Activated T-cell treated with anti-CD3 and anti-CD28 coated beads for 24 hours (primary cell): ENCODE data around the gene DNAH17.

Experiments
- DNase-seq: peaks from one replicate; pipeline ENCODE4 v3.0.0-alpha.2; 2020; ENCODE audit warnings: low read depth

The DNAH17 gene

DNA sequence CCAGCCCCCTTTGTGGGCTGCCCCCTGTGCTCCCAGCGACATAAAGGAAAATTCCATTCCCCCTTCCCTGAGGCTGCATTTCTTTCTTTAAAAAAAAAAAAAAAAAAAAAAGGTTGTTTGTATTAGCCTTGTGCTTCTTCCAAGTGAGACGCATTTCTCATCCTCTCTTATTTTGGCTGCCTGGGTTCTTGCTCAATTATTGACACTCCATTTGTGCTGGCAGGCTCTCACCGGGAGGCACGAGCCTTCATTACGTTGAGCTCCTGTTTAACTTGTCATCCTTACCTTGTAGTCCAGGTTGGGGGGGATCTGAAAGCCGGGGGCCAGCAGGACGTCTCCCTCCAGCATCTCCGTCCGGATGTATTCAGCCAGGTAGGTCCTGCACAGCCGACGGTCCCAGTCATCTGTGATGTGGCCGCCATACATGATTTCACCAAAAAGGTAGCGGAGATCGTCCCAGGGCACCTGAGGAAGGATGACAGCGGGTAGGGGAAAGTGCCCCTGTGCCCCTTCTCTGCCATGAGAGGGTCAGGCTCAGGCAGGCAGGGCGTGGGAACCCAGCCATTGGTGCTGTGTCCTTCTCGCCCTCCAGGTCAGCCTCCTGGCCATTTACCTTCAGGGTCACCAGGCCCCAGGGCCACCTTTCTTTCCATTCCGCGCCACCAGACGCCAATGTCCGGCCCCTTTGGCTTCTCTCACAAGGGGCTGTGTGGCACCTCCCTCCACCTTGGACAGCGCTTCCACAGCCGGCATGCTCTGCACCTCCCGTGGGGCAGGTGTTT is 148.2 kb downstream of the DNAH17 start:
- DNase-seq, result no peak

DNA sequence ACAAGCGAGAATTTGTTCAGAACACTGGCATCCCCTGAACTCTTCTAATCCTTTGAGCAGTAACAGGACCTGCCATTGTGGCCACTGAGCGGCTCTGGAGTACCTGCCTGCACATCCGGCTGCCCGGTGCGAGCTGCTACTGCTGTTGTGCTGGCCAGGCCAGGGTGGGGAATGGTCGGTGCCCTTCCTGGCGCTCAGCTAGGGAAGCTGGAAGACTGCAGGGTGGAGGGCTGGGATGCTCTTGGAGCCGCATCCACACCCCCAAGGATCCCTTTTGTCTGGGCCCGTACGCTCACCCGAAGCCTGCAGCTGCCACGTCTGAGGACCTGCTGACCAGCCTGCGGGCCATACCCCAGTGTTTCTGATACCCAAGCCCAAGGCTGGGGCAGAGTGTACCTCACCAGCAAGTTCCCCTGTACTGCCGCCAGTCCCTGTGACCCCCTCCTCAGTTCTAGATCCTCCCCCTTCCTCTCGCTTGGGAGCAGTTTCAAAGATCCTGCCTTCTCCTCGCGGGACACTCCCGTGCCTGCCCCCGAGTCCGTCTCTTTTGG is 149.1 kb downstream of the DNAH17 start:
- DNase-seq, result no peak

DNA sequence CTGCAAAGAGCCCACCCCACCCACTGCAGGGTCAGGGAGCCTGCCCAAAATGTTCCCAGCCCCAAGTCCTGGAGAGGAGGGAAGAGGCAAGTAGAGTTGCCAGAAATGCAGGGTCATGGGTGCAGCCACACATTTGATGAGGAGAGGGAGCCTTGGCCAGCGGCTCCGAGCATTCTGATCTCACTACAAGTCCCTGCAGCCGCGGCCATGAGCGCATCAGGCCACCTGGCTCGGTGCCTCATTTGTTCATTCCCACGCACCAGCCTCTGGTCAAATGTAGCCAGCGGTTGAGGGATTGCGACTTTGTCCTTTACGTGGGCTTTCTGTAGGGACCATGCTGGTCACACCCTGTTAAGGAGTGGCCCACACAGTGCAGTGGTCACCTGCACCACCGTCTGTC is 150.1 kb downstream of the DNAH17 start:
- DNase-seq, result no peak

DNA sequence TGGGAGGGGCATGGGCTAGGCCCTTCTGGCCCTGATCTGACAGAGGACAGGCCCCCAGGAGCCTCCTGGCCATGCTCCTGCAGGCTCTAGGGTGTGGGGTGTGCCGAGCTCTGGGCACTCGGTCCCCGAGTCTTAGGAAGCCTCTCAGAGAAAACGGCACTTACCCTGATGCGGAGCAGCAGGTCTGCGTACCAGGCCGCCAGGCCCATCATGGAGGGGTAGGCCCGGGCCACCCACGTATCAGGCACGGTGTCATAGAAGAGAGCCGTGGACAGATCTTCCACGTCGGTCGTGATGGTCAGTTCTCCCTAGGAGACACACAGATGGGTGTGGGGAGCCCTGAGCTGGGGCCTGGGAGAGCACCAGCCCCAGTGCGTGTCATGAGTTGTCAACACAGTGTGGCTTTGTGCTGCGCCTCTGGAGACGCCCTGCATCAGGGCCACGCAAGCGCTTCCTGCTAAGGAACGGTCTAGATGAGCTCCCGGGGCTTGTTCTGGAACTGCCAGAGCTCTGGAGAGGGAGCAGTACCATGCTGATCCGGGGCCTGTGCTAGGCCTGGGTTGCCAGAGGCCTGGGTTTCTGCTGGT is 150.8 kb downstream of the DNAH17 start:
- no peak for DNase-seq

DNA sequence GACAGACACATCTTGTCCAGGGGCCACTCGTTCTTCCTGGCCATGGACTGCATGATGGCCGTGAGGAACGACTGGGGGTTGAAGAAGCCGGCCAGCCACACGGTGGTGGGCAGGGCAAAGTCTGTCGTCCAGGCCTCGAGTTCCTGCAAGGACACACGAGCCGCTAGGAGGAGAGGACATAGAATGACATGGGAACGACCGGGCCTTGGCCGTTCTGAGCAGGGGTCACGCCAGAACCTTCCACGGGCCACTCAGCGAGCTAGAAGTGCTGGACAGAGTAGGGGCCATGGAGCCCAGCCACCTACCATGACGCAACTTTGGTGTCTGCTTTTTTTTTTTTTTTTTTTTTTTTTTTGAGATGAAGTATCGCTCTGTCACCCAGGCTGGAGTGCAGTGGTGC is 151.8 kb downstream of the DNAH17 start:
- no peak for DNase-seq

GRCh38 chr17:78423961-78424675 is 153.1 kb downstream of the DNAH17 start:
- no peak for DNase-seq

DNA sequence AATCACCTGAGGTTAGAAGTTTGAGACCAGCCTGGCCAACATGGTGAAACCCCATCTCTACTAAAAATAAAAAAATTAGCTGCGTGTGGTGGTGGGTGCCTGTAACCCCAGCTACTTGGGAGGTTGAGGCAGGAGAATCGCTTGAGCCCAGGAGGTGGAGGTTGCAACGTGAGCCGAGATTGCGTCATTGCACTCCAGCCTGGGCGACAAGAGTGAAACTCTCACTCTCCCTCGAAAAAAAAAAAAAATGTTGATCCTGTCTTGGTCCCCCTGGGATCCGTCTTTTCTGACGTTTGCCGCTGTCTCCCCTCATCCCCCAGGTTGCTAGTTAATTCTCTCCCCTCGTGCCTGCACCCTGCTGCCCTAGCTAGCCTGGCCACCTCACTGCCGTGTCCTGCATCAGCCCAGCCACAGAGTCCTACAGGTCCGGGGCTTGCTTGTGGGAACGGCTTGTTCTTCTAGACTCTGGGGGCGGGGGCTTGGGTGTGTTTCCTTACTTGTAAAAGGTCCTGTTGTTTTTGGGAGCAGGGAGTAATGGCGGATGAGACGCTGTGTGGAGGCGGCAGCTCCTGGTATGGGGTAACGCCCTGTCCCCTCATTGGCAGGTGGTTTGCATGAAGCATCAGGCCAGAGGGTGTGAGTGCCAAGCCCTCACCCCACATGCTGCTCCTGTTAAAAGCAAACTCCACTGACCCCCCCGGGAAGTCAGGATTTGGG is 154.2 kb downstream of the DNAH17 start:
- no peak for DNase-seq

DNA sequence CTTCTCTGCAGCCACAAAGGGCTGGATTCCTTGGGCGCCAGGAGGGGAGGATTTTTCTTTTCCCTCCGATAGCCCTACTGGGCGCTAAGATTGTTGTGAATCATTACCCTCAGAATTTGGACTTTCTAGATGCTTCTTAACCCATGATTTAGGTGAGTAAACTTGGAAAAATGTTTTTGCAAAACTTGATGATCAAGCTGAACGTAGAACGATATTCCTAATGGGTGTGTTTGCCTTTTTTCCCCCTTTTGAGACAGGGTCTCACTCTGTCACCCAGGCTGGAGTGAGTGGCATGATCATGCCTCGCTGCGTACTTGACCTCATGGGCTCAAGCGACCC is 155.0 kb downstream of the DNAH17 start:
- DNase-seq, result no peak

GRCh38 chr17:78421534-78422266 is 155.5 kb downstream of the DNAH17 start:
- DNase-seq, result peak; percentile 58

- no peak for DNase-seq
These were observed 156.1 kb downstream of the DNAH17 start for GRCh38 chr17:78421084-78421533.

GRCh38 chr17:78419970-78420815 is 157.0 kb downstream of the DNAH17 start:
- DNase-seq, result no peak

DNA sequence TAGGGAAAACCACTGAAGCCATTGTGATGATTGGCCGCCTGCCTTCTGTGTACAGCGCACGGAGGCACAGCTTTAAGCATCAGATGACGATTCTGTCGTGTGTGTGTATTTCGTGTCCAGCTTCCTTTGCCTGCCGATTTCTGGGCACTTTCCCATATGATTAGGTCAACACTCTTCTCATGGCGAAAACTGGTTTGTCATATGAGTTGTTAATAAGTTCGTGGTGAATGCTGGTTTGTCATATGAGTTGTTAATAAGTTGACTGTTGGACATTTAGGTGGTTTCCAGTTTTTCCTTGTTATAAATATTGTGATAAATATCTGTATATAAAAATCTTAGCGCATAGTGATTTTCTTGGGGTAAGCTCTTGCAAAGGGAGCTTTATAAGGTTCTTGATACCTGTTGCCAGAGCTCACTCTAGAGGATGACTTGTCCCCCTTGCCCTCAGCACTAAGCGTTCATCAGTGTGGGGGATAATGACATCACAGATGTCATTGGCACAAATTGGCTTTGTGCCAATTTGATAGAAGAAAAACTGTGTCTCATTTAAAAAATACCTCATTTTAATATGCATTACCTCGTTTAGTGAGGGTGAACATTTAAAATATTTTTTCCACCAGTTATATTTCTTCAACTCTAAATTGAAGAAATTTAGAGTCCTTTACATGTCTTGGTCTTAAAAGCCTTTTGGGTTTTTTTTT is 158.7 kb downstream of the DNAH17 start:
- no peak for DNase-seq

- DNase-seq, result no peak
These were observed 159.7 kb downstream of the DNAH17 start for GRCh38 chr17:78417531-78417909.

DNA sequence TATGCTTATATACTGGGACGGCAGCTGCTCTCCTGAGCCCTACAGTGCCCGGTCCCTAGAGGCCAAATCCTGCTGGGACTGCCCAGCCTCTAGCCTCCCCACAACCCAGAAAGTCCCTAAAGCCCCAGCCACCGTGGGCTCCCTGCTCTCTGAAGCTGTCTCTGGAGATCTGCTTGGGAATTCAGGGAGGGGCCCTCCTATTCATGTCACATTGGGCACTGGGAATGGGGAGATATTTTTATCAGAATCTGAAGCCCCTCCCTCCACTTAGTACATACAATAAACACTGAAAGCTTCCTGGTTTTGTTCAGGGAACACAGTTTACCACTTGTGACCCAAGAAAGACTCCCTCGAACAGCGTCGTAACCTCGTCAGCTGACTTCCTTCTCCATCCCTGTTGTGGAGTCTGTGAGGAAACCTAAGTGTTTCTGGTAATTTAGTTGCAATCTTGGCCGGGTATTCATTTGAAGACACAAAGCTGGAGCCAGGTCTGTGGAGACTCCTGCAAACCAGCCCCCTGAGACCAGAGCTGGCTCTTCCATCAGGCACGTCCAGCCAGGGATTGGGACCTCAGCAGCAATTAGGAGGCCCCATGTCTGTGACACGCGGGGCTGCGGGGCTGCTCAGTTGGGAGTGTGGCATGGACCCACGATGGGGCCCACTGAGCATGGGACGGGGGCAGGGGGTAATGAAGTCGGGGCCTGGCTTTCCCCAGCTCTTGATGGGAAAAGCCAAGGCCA is 160.2 kb downstream of the DNAH17 start:
- no peak for DNase-seq

- DNase-seq, result no peak
These were observed 161.1 kb downstream of the DNAH17 start for GRCh38 chr17:78415821-78416711.

DNA sequence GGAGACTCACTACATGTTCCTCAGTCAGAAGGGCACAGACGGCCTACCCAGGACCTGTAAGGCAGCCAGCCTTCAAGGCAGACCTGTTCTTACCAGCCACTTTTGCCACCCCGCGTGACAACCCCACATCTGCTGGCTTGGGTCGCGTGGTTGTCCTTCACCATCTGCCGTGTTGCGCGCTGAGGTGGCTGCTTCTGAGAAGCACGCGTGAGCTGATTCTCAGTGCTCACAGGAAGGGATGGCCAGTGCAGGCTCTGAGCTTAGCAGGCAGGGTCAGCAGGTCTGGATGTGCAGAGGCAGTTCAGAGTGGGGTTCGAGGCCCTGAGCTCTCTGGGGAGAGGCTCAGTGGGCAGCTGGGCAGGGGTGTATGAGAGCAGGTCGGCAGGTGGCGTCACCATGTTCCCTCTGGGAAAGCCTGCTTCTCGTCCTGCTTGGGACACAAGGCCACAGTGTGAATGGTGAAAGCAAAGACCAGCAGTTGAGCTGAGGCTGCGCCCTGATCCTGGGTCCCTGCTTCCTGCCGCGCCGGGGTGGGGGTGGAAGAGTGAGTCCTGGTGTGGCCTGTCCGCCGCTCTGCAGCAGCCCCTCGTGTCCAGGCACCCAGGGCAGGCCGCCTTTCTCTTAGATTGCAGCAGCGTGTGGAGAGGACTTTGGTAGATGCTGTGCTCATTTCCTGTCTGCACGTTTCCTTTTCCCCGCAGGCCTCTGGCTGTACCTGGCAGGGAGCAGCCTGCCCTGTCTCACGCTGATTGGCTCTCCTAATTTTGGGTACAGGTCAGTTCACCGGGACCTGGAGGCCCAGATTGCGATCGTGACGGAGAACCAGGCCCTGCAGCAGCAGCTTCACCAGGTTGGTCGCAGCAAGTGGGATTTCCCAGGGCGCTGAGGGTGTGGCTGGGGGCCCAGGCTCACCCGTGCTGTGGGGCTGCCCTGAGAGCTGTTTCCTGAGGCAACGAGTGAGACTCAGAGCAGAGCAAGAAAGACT is 162.7 kb downstream of the DNAH17 start:
- DNase-seq, result peak; percentile 32

DNA sequence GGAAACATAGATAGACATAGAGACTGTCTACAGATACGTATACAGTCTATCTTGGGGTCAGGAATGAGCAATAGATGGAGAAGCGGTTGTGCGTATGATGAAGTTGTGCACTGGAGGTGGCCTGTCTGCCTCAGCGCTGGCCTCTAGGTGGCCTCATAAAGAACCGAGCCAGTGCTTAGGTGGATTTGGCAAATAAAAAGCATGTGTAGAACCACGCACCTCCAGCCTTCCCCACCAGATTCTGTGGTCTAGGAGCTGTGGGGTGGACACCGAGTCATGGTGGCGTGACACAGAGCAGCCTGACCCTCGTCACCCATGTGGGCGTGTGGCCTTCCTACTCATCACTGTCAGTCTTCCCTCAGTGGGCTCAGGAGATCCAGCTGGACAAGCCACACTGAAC is 164.8 kb downstream of the DNAH17 start:
- no peak for DNase-seq
